HG02588 (cell line): ENCODE measurements around the gene TBC1D3B.
A peak's percentile ranks its signal among the peaks of the same experiment; 100 is the strongest.
"Not testable (repeated sequence)": the region's sequence is repeated elsewhere in the genome, so short reads cannot be mapped to it uniquely, and the experiment has no call there.

Experiments used
- ATAC-seq: cut with Tn5 transposase; IDR thresholded peaks from one replicate; pipeline ENCODE4 v1.9.1; 2021; ENCODE audit warnings: mild to moderate bottlenecking, moderate library complexity; ENCODE audit not compliant: unreplicated experiment

Gene TBC1D3B

GRCh38 chr17:36131421-36131820 lies 45.0 kb downstream of the TBC1D3B start:
- no peak for ATAC-seq

GRCh38 chr17:36130346-36130745 lies 46.1 kb downstream of the TBC1D3B start:
- ATAC-seq: no peak

GRCh38 chr17:36129616-36130015 lies 46.8 kb downstream of the TBC1D3B start:
- ATAC-seq: no peak

GRCh38 chr17:36128411-36128978 lies 47.9 kb downstream of the TBC1D3B start:
- no peak for ATAC-seq

DNA sequence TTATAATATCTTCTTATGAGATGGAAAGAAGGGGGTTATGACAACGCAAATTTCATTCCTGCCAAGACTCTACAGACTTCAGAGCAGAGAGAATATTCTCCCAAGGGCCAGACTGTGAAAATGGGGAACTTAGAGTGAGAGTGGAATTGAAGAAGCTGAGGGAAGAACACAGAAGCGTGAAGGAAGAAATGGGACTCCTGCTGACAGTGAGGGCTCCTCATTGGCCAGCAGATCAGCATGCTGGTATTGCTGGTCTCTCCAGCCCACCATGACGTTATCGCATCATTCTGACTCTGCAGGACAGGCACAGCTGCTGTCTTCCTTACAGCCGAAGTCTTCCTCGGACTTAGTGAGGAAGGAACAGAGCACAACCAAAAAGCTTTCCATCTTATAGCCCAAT lies 48.5 kb downstream of the TBC1D3B start:
- no peak for ATAC-seq

- ATAC-seq: peak; percentile 50
These were observed 49.1 kb downstream of the TBC1D3B start for GRCh38 chr17:36127199-36127893.

- ATAC-seq: no peak
These were observed 51.3 kb downstream of the TBC1D3B start for GRCh38 chr17:36124879-36125824.

DNA sequence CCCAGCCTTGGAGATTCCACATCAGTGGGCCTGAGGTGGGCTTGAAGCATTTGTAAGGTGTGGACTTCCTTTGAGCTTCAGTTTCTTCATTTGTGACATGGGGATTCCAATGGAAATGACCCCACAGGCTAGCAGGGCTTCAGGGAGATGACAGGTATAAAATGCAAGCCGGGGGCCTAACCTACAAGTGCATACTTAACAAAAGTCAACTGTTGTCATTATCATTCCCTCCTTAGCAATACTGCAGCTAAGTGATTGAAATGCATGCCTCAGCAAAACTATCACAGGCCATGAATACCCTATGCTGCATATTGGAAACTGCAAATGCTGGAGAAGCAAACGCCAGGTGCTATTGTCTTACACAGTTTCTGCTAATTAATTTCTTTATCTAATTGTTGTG lies 53.0 kb downstream of the TBC1D3B start:
- no peak for ATAC-seq

GRCh38 chr17:36121099-36121498 lies 55.3 kb downstream of the TBC1D3B start:
- ATAC-seq: not testable (repeated sequence)

GRCh38 chr17:36120221-36120620 lies 56.2 kb downstream of the TBC1D3B start:
- no peak for ATAC-seq

- no peak for ATAC-seq
These were observed 57.7 kb downstream of the TBC1D3B start for GRCh38 chr17:36118477-36119353.

- no peak for ATAC-seq
These were observed 58.7 kb downstream of the TBC1D3B start for GRCh38 chr17:36117505-36118382.
